HCT116 (cell line): ENCODE measurements around the gene USF1.

ENCODE experiments used
- CTCF ChIP-seq, 3 experiments: fragments of 200-600 bp in 1 of 3; sonication (generic) in 1 of 3; IDR thresholded peaks in 2 of 3; conservative IDR thresholded peaks in 1 of 3; 2 replicates each; pipeline ENCODE4 v1.5.1; 2012 to 2017; ENCODE audit warnings: low read depth in 2 of 3, low read length in 2 of 3, antibody characterized with exemption in 1 of 3, borderline replicate concordance in 1 of 3, control low read depth in 1 of 3, mild to moderate bottlenecking in 1 of 3, mixed read lengths in 1 of 3, mixed run types in 1 of 3, moderate library complexity in 1 of 3; ENCODE audit not compliant: insufficient read depth in 1 of 3
- EGR1 ChIP-seq: IDR thresholded peaks from 2 replicates; pipeline ENCODE4 v1.6.1; 2012; ENCODE audit warnings: low read depth
- MAX ChIP-seq: IDR thresholded peaks from 2 replicates; pipeline ENCODE4 v1.6.1; 2012
- SIN3A ChIP-seq: IDR thresholded peaks from 2 replicates; pipeline ENCODE4 v1.6.1; 2012; ENCODE audit warnings: low read depth

- no peak for TF ChIP-seq CTCF (IDR thresholded peaks at IDR 0.05 in 2 of 3, conservative IDR thresholded peaks at IDR 0.05 in 1 of 3; ENCODE audit: borderline replicate concordance in 1 of 3, insufficient read depth in 1 of 3, low read depth in 2 of 3, low read length in 2 of 3)
- no peak for TF ChIP-seq SIN3A
- TF ChIP-seq EGR1: no peak
- TF ChIP-seq MAX: no peak
Observed at GRCh38 chr1:161039546-161039945, 6.2 kb downstream of the USF1 start.
